ENCODE results near the gene MRPL14.

The MRPL14 gene

GRCh38 chr6:44157152-44157521 lies 29.9 kb upstream of the MRPL14 start:
- Histone ChIP-seq H3K27me3 (ENCODE audit: insufficient read depth, low read length, poor library complexity, severe bottlenecking) (no peaks in the 10 kb centered on the region), H3K36me3 (ENCODE audit: insufficient read depth, low read length) (no peaks in the 10 kb centered on the region), H3F3A (ENCODE audit: low read depth) (no peaks in the 10 kb centered on the region), H3K4me2 (ENCODE audit: low read depth, low read length, poor library complexity, severe bottlenecking) (no peak overlapping the region), H3K9ac (ENCODE audit: low read depth, low read length, poor library complexity, severe bottlenecking) (no peak overlapping the region), H3K4me1 (ENCODE audit: insufficient read depth, low read length, poor library complexity, severe bottlenecking) (peaks cover 9% of the 10 kb centered on the region), H3K9me2 (replicated peaks; ENCODE audit: low read depth, low read length) (no peaks in the 10 kb centered on the region), H3K4me3 (ENCODE audit: low read length, poor library complexity, severe bottlenecking) (no peak overlapping the region), H4K20me1 (ENCODE audit: insufficient read depth, low read length, poor library complexity, severe bottlenecking) (no peaks in the 10 kb centered on the region), H3K79me2 (ENCODE audit: insufficient read depth, low read length) (no peaks in the 10 kb centered on the region), H3K9me3 (ENCODE audit: insufficient read depth, low read depth, low read length) (no peaks in the 10 kb centered on the region), H2AFZ (ENCODE audit: low read length) (no peak overlapping the region)
- TF ChIP-seq CTCF (conservative IDR thresholded peaks at IDR 0.05; ENCODE audit: low read length) (no peak), EZH2phosphoT487 (IDR thresholded peaks at IDR 0.05; ENCODE audit: borderline replicate concordance) (no peak)

GRCh38 chr6:44156494-44157151 lies 29.4 kb upstream of the MRPL14 start:
- Histone ChIP-seq H3K4me1 (ENCODE audit: insufficient read depth, low read length, poor library complexity, severe bottlenecking) (peaks cover 9% of the 10 kb centered on the region), H4K20me1 (ENCODE audit: insufficient read depth, low read length, poor library complexity, severe bottlenecking) (no peaks in the 10 kb centered on the region), H3K9me2 (replicated peaks; ENCODE audit: low read depth, low read length) (no peaks in the 10 kb centered on the region), H3K79me2 (ENCODE audit: insufficient read depth, low read length) (no peaks in the 10 kb centered on the region), H3K9me3 (ENCODE audit: insufficient read depth, low read depth, low read length) (no peaks in the 10 kb centered on the region), H3F3A (ENCODE audit: low read depth) (no peaks in the 10 kb centered on the region), H3K27me3 (ENCODE audit: insufficient read depth, low read length, poor library complexity, severe bottlenecking) (no peaks in the 10 kb centered on the region), H3K4me2 (ENCODE audit: low read depth, low read length, poor library complexity, severe bottlenecking) (no peak overlapping the region), H3K36me3 (ENCODE audit: insufficient read depth, low read length) (no peaks in the 10 kb centered on the region), H3K9ac (ENCODE audit: low read depth, low read length, poor library complexity, severe bottlenecking) (no peak overlapping the region), H2AFZ (ENCODE audit: low read length) (no peak overlapping the region), H3K4me3 (ENCODE audit: low read length, poor library complexity, severe bottlenecking) (no peak overlapping the region)
- no peak for TF ChIP-seq EZH2phosphoT487 (IDR thresholded peaks at IDR 0.05; ENCODE audit: borderline replicate concordance)
- no peak for TF ChIP-seq CTCF (conservative IDR thresholded peaks at IDR 0.05; ENCODE audit: low read length)

- no peaks in the 10 kb centered on the region for H3K36me3 ChIP-seq (ENCODE audit: insufficient read depth, low read length)
- no peak overlapping the region for H2AFZ ChIP-seq (ENCODE audit: low read length)
- no peaks in the 10 kb centered on the region for H3K27me3 ChIP-seq (ENCODE audit: insufficient read depth, low read length, poor library complexity, severe bottlenecking)
- no peaks in the 10 kb centered on the region for H3K9me2 ChIP-seq (replicated peaks; ENCODE audit: low read depth, low read length)
- TF ChIP-seq CTCF (conservative IDR thresholded peaks at IDR 0.05; ENCODE audit: low read length) (no peak), EZH2phosphoT487 (IDR thresholded peaks at IDR 0.05; ENCODE audit: borderline replicate concordance) (no peak)
- no peaks in the 10 kb centered on the region for H3K79me2 ChIP-seq (ENCODE audit: insufficient read depth, low read length)
- no peak overlapping the region for H3K4me2 ChIP-seq (ENCODE audit: low read depth, low read length, poor library complexity, severe bottlenecking)
- H3K9me3 ChIP-seq (ENCODE audit: insufficient read depth, low read depth, low read length): no peaks in the 10 kb centered on the region
- no peak overlapping the region for H3K4me3 ChIP-seq (ENCODE audit: low read length, poor library complexity, severe bottlenecking)
- H3K4me1 ChIP-seq (ENCODE audit: insufficient read depth, low read length, poor library complexity, severe bottlenecking): no peaks in the 10 kb centered on the region
- H3K9ac ChIP-seq (ENCODE audit: low read depth, low read length, poor library complexity, severe bottlenecking): no peak overlapping the region
- H3F3A ChIP-seq (ENCODE audit: low read depth): no peaks in the 10 kb centered on the region
- H4K20me1 ChIP-seq (ENCODE audit: insufficient read depth, low read length, poor library complexity, severe bottlenecking): no peaks in the 10 kb centered on the region
Measured at GRCh38 chr6:44154067-44154466, 26.8 kb upstream of the MRPL14 start.
